Activated naive CD8-positive, alpha-beta T cell treated with anti-CD3 and anti-CD28 coated beads, Interleukin-2, amount 50 U/mL, for 16 hours (primary cell): Measurements from ENCODE around the gene TGFBR3.

Experiments
- DNase-seq: peaks from one replicate; pipeline ENCODE4 v3.0.0-alpha.2; 2020; ENCODE audit warnings: low read depth, low spot score

TGFBR3 gene

DNA sequence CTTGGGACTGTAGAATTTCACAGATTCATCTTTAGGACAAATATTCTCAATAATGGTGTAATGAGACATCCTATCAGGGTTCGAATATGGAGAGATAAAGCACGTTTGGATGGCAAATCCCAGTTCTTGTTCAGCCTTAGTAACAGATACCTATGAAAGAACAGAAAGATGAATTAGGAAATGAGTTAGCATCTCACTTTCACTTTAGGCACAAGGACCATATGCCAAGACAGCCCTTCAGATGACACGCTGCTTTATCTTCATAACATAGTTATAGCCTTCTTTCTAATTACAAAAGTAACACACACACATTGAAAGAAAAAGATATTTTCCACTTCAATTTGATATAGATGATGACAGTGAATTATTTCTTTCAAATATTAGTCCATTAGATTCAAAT, 173.6 kb downstream of the TGFBR3 start:
- no peak for DNase-seq

DNA sequence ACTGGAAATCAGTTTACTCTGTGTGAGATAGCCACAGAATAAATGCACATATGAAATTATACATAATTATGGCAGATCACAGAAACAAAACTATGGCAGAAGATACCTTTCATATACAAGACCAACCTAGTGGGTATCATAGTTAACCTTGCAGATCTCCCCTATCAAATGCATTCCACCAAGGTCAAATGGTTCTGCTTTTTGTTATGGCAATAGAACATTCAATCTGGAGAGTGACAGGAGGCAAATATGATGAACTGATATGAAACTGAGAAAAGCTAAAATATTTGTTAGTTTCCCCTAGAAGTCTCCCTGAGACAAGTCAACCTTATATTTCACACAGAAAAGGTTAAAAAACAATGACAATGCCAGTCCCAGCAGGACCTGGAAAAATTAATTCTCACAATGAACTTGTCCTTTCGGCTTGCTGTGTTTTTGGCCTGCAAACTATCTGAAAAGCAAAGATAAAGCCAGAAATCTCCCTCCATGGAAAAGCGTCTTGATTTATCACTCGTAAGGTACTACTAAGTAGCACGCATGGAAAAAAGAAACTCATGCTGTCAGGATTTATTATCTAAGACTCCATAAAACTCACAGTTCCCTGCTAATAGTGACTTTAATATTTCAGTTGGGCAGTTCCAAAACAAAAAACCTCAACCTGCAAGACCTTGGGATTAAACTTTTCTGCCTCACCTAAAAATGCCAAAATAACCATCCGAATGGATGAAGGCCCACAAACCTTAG, 174.3 kb downstream of the TGFBR3 start:
- DNase-seq = no peak

DNA sequence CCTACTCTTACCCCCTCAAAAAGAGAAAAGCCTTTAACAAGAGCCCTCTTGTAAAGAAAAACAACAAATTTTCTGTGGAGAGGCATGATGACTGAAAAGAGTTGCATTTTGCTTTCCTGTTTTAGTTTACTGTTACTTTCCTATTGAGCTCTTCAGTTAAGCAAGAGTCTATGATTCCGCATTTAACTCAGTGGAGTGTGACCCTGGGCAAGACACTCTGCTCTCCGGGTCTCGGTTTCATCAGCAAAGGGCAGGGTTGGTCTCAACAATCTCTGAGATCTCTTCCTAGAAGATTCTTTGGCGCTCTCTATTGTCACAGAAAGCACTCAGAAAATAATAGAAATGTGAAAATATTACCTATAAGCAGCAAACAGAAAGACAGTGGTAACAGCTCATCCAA, 175.7 kb downstream of the TGFBR3 start:
- no peak for DNase-seq

DNA sequence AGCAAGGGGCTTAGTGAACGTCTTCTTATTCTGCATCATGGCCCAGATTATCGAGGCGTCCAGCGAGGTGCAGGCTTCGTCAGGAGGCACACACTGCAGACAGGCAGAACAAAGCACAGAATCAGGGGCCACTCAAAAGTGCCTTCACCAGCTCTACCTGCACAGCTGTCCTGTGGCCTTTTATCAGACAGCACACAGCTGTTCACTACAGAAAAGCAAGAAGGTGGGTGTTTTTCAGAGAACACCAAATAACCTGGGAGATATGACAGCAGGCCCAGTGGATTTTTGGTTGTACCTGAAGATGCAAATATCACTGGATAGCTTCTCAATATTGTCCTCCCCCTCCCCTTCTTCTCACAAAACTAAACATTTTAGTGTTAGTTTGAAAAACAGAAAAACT, 177.3 kb downstream of the TGFBR3 start:
- DNase-seq = no peak

DNA sequence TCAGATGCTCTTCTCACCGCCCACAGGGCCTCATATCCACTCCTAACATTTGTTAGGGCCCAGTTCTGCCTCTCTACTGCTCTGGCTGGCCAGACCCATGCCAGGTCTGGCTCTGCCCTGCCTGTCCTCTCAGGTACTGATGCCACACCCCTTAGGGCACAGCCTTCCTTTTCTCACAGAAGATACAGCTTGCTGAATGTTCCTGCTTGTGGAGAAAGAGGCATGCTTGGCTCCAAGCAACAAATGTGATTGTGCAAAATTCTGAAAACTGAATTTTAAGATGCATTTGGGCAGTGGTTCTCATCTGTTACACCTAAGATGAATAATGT, 178.1 kb downstream of the TGFBR3 start:
- DNase-seq = no peak

DNA sequence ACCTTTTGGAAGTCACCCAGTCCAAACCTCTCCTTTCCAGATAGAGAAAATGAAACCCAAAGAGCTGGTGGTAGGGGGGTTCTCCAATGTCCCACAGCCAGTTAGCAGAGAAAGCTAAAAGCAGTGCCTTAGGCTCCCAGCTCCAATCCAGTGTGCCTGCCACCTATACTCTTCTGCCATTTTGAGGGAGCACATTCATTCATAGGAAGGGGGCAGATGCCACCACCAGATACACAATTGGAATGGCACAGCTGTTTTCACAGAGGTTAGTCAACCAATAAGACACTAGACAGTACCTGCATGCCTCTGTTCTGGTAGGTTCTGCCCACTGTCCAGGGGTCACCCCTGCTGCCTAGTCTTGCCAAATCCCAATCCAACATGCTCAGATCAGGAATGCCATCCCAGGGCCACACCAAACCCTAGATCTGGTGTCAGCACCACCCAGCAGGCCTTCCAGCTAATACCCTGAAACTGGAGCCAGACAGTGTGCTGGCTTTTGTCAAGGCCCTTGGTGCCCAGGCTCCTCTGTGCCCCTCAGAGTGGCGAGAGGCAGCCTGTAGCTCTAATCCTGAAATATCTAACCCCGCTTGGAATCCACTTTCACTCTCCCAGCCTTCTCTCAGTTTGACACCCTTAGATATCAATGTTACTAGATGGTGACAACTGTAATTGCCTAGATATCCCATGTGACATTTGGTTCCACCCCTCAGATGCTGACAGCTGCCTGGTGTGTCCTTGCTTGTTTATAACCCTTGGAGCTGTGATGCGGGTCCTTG, 178.6 kb downstream of the TGFBR3 start:
- no peak for DNase-seq

DNA sequence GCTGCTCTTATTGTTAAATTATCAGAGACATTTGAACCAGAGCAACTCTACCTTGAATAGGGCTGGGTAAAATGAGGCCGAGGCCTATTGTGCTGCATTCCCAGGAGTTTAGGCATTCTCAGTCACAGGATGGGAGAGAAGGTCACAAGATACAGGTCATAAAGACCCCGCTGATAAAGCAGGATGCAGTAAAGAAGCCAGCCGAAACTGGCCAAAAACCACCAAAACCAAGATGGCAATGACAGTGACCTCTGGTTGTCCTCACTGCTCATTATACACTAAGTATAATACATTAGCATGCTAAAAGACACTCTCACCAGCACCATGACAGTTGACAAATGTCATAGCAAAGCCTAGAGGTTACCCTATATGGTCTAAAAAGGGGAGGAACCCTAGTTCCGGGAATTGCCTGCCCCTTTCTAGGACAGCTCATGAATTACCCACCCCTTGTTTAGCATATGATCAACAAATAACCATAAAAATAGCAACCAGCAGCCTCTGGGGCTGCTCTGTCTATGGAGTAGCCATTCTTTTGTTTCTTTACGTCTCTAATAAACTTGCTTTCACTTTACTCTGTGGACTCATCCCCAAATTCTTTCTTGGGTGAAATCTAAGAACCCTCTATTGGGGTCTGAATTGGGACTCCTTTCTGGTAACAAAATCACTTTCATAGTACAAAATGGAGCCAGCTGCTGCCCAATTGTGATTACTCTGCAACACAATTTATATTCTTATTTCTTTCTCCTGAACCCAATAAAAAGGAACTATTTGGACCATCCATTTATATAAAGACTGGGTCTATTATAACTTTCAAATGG, 179.6 kb downstream of the TGFBR3 start:
- no peak for DNase-seq

DNA sequence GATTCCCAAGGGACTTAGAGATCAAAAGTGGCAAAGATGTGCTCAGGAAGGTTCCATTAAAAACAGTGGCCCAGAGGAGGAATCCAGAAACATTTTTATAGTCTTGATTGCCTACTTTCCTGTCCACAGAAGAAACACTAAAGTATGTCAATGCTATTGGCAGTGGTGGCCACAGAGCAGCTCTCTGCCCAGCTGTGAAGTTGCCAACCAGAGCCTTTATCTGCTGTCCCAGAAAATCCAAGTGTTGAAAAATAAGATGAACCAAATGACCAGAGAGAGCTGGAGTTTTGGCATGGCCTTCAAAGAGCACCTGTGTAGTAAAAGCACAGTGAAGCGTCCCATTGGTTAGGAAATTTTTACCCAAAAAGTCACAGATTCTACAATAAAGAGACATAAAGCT, 181.2 kb downstream of the TGFBR3 start:
- no peak for DNase-seq

DNA sequence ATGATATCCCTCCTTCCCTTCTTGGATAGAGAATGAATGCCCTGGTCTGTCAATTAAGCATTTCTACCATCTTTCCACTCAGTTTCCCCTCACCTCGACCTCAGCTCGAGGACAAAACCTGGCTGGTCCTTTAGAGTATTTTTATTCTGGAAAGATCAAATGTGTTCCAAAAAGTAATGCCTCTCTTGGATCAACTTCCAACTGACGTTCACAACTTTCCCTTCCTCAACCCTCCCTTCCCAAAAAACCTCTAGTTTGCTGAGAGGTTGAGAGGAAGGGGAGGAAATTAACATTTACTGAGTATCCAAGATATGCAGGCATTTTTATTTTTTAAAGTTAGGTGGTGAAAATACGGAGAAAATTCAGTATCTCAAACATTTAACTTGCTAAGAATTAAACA, 182.9 kb downstream of the TGFBR3 start:
- DNase-seq = no peak

DNA sequence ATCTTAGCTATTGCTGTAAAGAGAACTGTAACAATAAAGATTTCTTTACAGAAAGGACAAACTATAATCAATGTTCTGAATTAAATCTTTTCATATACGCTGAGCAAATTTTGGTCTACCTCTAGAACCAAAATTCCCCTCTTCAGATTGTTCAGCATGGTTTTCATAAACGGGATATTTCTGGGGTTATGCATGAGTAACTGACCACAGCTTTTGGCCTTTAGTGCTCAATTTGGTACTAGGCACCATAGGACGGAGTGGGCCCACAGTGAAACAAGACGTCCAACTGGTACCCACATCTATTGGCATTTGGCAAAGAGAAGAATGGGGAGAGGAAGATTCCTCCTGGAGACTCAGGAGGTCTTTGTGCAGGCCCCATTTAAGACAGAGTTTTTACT, 184.5 kb downstream of the TGFBR3 start:
- no peak for DNase-seq

DNA sequence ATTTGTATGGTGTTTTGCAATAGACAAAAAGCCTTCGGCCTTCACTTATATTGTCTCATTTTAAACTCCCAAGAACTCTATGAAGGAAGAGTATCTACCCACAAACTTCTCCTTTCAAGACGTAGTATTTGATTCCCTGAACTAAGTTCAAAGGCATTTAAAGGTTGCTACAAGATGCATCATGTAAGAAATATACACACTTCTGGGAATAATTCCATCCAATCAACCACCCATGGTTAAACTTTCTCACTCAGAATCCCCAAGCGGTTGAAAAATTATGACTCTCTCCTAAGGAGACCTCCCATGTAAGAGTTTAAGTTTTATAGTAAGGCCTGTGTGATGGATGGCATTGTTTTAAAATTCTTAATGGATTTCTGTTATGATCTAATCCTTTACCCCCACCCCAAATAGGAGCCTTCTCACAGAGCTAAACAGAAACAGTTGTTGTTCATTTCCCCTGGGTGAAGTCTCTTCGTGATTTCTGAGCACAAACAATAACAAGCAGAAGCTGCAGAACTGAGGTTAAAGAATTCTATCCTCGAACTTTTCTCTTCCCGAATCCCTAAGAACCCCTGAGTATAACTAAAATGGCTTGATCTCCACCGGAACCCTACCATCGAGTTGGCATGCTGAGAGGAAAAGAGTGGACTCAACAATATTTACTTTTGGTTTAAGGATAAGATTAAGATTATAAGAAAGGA, 185.0 kb downstream of the TGFBR3 start:
- DNase-seq = no peak

DNA sequence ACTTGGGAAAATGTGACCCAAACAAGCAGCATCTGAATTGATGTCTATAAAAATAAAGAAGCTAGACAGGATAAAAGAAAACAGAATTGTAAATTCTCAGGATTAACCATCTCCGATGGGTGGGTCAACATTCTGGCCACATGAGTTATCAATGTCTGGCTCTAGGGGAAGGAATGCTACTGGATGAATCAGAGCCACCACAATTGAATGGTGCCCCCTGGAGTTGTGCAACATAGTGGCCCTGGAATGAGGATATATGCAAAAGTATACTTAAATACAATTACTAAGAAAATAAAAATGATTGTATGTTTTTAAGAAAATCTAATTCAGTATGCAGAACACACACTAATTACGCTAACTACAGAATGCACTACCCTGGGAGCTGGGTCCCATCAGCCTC, 185.6 kb downstream of the TGFBR3 start:
- DNase-seq = no peak

DNA sequence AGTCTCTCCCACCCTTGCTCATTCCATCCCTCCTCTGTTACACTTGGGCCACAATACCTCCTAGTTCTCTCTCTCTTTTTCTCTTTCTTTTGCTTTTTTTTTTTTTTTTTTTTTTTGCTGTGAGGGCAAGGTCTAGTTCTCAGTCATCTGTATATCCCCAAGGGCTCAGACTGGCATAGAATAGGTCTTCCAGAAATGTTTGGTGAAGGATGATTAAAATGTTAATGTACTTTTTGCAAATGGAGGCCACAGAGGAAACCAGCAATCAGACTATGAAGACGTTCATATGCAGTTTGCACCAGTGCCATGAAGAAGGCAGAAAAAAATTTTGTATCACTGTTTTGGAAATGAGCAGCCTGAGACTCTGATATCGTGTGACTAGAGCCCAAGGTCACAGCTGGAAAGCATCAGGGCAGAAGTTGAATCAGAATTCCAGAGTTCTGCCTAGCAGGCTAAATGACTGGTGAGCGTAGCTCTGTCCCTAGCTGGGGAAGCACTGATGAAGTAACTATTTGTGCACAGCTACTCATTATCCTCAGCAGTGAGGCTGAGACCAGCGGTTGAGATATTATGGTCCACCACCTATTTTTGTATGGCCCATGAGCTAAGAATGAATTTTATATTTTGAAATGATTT, 186.5 kb downstream of the TGFBR3 start:
- no peak for DNase-seq

DNA sequence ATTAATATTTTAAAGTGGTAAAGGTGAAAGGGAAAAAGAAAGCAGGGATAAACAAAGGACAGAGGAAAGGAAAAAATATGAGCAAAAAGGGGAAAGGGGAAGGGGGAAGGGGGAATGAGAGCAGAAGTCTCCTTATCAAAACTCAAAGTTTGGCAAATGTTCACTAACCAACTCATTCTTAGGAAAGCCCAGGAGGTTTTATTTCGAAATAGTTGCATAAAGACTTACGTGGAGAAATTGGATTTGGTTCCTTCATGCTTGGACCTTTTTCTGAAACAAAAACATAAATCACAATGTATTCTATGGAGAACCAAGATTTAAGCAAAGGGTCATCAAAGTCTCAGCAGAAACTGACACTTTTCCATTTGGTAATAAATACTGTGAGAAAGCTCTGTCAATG, 188.1 kb downstream of the TGFBR3 start:
- no peak for DNase-seq

DNA sequence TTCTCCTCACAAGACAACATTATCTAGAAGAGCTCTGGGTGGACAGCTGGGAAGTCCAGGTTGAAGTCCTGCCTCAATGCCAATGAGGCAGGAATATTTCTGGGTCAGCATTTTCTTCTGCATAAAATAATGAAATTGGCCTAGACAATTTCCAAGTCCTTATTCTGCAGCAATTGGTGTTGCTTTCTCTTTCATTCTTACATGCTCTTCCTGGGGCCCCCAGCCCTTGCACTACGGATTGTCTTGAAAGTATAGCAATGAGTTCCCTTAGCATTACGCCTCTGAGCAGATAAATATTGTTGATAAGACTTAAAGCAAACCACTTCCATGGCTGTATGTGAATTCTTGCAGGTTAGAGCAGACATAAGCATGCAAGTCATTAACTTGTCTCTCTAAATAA, 188.5 kb downstream of the TGFBR3 start:
- DNase-seq = peak; percentile 6

DNA sequence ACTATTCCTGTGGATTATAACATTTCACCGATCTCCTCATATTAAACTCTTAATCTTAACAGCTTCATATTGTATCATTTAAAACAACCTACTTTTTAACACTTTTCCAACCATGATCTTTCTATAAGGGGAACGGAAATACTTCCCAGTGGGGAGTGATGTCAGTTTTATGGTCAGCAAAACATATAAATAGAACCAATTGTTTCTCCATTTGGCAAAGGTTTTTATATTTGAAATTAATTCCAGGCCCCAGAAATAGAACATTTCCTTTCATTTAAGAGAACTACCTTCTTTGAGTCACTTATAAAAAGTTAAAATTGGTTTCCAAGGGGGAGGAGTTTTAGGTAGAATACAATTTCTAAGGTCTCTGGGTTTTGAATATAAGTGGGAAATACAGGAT, 189.6 kb downstream of the TGFBR3 start:
- no peak for DNase-seq

DNA sequence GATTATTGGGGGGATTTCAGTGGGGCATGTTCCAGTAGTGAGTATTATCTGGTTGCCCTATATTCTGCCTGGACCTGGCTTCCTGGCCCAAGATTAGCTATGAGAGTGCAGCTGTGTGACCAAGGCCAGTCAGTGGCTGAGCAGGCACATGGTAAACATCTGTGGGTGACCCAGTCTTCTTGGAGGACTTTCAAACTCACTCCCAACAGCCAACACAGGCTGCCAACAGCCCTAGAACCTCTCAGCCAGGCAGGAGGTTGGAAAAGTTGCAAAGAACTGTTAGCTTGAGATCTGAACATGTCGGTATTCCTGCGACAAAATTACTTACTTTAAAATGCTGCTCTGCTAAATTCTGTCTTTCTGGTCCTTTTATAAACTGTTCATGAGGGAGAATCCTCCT, 192.4 kb downstream of the TGFBR3 start:
- no peak for DNase-seq

DNA sequence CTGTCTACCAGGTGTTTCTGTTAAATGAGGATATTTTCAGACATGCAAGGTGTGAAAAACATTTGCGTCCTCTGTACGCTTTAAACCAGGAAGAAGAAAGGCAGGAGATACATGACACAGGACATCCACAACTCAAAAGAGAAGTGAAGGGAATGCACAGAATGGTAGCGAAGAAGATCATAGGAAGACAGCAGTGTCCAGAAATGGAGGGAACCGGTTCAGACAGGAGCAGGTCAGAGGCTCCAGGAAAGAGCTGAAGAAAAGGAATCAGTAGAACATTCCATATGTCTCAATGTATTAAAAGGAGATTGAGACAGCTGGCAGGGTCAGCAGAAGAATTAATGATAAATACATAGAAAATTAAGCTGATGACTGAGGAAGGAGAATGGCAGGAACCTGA, 194.4 kb downstream of the TGFBR3 start:
- DNase-seq = no peak

DNA sequence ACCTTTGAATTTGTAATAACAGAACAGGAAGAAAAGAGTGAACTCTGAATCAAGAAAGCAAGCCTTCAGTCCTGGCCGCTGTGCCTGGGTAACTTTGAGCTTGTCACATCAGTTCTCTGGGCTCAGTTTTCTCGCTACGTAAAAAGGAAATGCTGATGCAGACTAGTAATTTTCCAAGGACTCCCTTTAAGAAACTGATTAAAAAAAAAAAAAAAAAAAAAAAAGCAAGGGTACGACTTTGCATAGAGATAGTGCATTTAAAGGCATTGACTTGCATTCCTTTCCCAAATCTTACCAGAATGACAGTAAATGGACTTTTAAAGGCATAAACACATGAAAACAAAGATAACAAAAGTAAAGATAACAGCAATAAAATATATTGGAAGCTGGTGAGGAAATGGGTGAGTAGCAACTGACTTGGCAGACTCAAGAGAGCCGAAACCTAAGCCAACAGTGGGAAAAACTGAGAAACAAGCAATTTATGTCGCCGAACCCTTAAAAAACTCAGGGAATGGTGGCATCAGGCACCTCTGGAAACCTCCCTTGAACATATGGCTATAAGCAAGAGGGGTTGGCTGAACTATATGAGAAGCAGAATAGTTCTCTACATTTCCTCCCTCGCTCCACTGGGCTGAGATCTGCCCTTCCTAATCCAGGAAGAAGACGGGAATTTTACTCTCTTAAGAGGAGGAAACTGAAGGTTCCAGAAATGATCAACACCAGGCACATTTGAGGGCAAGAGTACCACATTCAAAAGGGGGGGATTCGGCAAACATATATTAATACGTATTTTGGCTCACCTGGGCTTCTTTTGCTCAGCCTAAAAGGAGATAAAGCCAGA, 196.1 kb downstream of the TGFBR3 start:
- no peak for DNase-seq

DNA sequence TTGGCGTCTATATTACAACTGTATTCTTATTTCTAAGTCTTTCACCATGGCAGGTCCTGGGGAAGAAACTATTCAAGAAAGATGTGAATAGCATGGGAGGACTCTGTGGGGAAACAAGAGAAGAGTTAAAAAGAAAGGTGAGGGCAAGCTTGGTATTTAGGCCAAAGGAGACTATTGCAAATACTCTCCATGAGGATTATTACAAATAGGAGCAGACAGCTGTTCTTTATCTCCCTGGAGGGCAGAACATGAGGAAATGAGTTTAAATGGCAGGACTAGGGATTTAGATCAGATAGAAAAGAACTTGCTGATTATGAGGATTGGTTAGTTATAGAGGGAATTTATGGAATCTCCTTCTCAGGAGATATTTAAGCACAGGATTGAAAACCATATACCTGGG, 198.5 kb downstream of the TGFBR3 start:
- no peak for DNase-seq

DNA sequence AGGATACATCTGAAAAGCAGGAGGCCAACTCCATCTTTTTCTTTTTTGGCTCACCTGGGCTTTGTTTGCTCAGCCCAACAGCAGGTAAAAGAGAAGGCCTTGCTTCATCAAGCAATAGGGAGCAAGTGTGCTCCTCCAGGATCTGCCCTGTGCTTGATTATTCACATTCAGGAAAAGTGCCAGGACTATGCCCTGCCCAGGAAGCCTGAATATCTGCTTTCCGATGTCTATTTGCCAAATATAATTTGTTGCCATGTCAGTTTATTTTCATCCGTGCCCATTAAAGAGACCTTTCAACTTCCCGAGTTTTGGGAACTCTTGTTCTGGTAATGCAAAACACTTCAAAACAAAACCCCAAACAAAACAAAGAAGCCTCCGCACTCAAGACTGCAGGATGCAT, 200.0 kb downstream of the TGFBR3 start:
- DNase-seq = no peak
